NB4 (cell line): ENCODE data around the gene PPP1R3C.

Experiments
- CTCF ChIP-seq: IDR thresholded peaks from one replicate; pipeline ENCODE4 v1.5.1; 2012; ENCODE audit warnings: low read depth, low read length
- POLR2A ChIP-seq: IDR thresholded peaks from 2 replicates; pipeline ENCODE4 v1.6.1; 2011; ENCODE audit warnings: mild to moderate bottlenecking; ENCODE audit not compliant: insufficient read length; ENCODE audit errors: extremely low read depth
- TF ChIP-seq, protein P1 (sequence below): IDR thresholded peaks from 2 replicates; pipeline ENCODE4 v1.6.1; 2011; ENCODE audit warnings: low read depth, low read length

- TF ChIP-seq CTCF: no peak
- TF ChIP-seq POLR2A: no peak
- TF ChIP-seq, protein P1, sequence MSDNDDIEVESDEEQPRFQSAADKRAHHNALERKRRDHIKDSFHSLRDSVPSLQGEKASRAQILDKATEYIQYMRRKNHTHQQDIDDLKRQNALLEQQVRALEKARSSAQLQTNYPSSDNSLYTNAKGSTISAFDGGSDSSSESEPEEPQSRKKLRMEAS: no peak
These were observed 15.7 kb downstream of the PPP1R3C start for GRCh38 chr10:91617072-91617609.
